GM10847 (cell line): ENCODE results near the gene OPCML.

ENCODE experiments used
- POLR2A ChIP-seq: IDR thresholded peaks from 2 replicates; pipeline ENCODE4 v1.6.1; 2011; ENCODE audit not compliant: insufficient read length; ENCODE audit errors: extremely low read depth

The OPCML gene

DNA sequence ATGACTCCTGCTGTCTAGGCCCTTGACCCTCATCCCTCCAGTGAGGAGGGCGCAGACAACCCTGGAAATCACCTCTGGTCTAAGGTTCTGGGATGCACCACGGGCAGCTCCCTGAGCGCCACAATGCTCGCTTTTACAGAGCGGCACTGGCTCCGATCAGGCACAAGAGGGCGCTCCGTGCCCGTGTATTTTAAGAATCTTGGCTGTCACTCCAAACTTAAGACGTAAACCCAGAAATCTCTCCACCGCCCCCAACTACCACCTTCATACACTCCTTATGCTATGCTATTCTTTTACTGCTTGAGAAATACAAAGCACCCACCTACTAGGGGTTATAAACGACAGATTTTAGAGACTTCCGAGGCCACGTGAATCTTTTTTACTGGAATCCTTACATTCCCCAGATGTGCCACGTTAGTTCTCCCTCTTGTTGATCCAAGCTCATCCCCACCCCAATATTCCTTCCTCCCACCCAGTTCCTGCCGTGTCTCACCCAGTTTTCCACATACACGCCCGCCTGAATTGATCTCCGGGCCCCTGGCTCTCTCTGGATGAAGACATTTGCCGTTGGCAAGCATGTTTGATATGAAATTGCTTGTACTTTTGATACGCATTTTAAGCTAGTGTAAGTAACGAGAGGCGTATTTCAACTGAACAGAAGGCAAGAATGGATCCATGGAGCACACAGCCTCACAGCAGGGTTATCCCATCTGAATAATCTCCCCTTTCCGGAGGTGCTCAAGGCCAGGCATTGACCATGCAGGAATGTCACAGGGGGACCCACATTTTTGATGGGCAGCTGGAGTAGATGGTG, 453.5 kb downstream of the OPCML start:
- no peak for TF ChIP-seq POLR2A

GRCh38 chr11:133078012-133078411, 454.3 kb downstream of the OPCML start:
- TF ChIP-seq POLR2A: no peak

GRCh38 chr11:133075351-133075750, 456.9 kb downstream of the OPCML start:
- no peak for TF ChIP-seq POLR2A

- no peak for TF ChIP-seq POLR2A
Measured at GRCh38 chr11:133072858-133073582, 459.3 kb downstream of the OPCML start.

DNA sequence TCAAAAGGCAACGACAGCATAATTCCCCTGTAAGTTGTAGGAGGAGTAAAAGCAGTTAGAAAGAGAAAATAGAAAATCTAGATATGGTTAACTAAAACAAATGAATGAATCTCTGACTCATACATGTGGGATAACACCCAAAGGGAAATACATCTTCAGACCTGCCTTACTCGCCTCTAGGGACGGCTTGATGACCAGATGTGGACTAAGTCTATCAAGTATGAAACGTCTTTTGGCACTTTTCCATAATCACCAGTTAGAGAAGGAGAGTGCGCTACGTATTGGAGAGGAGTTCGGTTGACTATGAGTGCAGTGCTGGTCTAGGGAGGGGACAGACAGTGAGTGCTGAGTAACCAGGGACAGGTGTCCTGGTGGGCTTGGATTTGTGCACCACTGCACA, 459.9 kb downstream of the OPCML start:
- no peak for TF ChIP-seq POLR2A

DNA sequence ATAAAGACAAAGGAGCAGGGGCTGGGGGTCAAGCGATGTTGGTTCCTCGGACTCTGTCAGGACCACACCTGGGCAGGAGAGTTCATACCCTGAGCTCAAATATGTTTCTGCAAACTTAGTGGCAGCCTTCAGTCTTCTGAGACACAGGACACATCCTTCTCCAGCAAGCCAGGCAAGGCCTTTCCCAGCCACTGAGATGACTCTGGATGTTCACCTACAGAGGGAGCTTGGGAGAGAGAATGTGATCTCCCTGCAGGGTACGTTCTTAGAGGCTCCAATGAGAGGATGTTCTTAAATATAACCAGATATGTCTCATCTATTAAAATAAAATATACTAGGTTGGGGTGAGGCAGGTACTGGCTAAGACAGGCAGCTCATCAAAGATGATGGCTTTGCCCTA, 461.5 kb downstream of the OPCML start:
- no peak for TF ChIP-seq POLR2A

DNA sequence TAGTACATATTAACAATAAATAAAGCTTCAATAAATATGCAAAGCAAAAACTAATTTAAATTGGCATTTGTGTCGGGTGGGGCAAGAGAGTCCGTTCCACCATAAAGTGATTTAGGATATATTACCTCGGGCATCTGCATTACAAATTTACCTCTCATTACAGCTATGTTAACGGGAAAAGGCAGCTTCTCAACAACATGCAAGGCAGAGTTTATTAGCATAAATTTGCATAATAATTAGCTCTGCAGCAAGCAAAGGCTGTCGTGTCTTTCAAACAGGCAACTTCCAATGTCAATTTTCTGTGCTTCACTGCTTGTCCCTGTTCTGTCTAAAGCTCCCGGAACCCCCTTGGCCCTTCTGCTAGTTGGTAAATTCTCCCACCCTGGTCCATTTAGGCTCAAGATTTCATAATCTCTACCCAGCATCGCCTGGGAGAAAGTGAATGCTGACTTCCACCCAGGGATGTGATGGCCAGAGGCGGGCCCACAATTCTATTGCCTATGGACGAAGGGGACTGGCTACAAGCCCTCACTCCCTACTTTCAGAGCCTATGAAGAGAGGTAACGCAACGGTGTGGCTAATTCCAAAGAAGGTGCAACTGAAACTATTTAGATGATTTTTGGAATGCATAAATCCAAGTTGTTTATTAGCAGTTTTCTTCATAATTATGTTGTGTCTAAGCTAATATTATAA, 462.1 kb downstream of the OPCML start:
- TF ChIP-seq POLR2A: no peak

GRCh38 chr11:133065847-133066485, 466.3 kb downstream of the OPCML start:
- no peak for TF ChIP-seq POLR2A

- no peak for TF ChIP-seq POLR2A
Measured at GRCh38 chr11:133064961-133065360, 467.3 kb downstream of the OPCML start.

GRCh38 chr11:133064152-133064877, 468.0 kb downstream of the OPCML start:
- TF ChIP-seq POLR2A: no peak

- no peak for TF ChIP-seq POLR2A
Measured at GRCh38 chr11:133058501-133058900, 473.8 kb downstream of the OPCML start.

- no peak for TF ChIP-seq POLR2A
Measured at GRCh38 chr11:133053124-133053776, 479.1 kb downstream of the OPCML start.

- TF ChIP-seq POLR2A: no peak
Measured at GRCh38 chr11:133052537-133052936, 479.8 kb downstream of the OPCML start.
